SK-N-SH (cell line): Measurements from ENCODE around the gene NTNG1. TPM values are rescaled to one million over a fixed set of nuclear protein-coding genes. Genes with fewer than 3 reads are reported as not detected.

Source experiments
- CTCF ChIA-PET: fragments of 300-600, 350-600 bp; formaldehyde crosslinking; extraction: SDS; loops from one replicate; lab custom pipeline; 2021; lab: Yijun Ruan, JAX
- POLR2A ChIA-PET: fragments of 350-600 bp; sonication (Branson Sonifier 250); formaldehyde crosslinking; extraction: SDS; loops from one replicate; lab custom pipeline; 2020; ENCODE audit warnings: antibody characterized with exemption, inconsistent platforms; lab: Yijun Ruan, JAX
- DNase-seq: peaks from one replicate; pipeline ENCODE4 v3.0.0; 2012
- H2AFZ ChIP-seq: fragments of 200-600 bp; sonication (generic); 2 replicates; pipeline ENCODE4 v1.8.1; 2016; ENCODE audit warnings: antibody characterized with exemption, mild to moderate bottlenecking, low read depth
- H3F3A ChIP-seq: fragments of 200-600 bp; sonication (generic); replicated peaks from 2 replicates; pipeline ENCODE3; 2016; ENCODE audit warnings: antibody characterized with exemption, mild to moderate bottlenecking; ENCODE audit not compliant: insufficient read depth
- H3K27ac ChIP-seq, 2 experiments: fragments of 200-500 bp in 1 of 2; fragments of 200-600 bp in 1 of 2; sonication (Bioruptor generic) in 1 of 2; sonication (generic), shearing (Covaris generic) in 1 of 2; 2 replicates each; pipeline versions ENCODE4 v1.5.1 to v1.6.1; 2014 to 2016; ENCODE audit warnings: low read depth in 2 of 2, inconsistent platforms in 1 of 2, low read length in 1 of 2, mild to moderate bottlenecking in 1 of 2, mixed read lengths in 1 of 2
- H3K27me3 ChIP-seq: fragments of 200-600 bp; sonication (generic), shearing (Covaris generic); 2 replicates; pipeline ENCODE4 v1.6.1; 2016; ENCODE audit warnings: mixed run types; ENCODE audit not compliant: insufficient read depth
- H3K36me3 ChIP-seq, 2 experiments: fragments of 200-500 bp in 1 of 2; fragments of 200-600 bp in 1 of 2; sonication (Bioruptor generic) in 1 of 2; sonication (generic) in 1 of 2; replicated peaks in 1 of 2; 2 replicates each; pipeline versions ENCODE3 to v1.5.1; 2014 to 2016; ENCODE audit warnings: low read length in 1 of 2, mild to moderate bottlenecking in 1 of 2; ENCODE audit not compliant: insufficient read depth in 2 of 2, control insufficient read depth in 1 of 2
- H3K4me1 ChIP-seq, 2 experiments: fragments of 200-500 bp in 1 of 2; fragments of 200-600 bp in 1 of 2; sonication (Bioruptor generic) in 1 of 2; sonication (generic), shearing (Covaris generic) in 1 of 2; 2 replicates each; pipeline versions ENCODE4 v1.5.1 to v1.6.1; 2014 to 2016; ENCODE audit warnings: low read depth in 1 of 2, low read length in 1 of 2, mixed run types in 1 of 2; ENCODE audit not compliant: insufficient read depth in 2 of 2, control insufficient read depth in 1 of 2
- H3K4me2 ChIP-seq: fragments of 200-600 bp; sonication (generic), shearing (Covaris generic); 2 replicates; pipeline ENCODE4 v1.6.1; 2017; ENCODE audit warnings: mixed run types
- H3K4me3 ChIP-seq, 2 experiments: fragments of 200-500 bp in 1 of 2; fragments of 200-600 bp in 1 of 2; sonication (Bioruptor generic) in 1 of 2; sonication (generic), shearing (Covaris generic) in 1 of 2; 2 replicates each; pipeline versions ENCODE4 v1.5.1 to v1.8.1; 2014 to 2016; ENCODE audit warnings: low read depth in 2 of 2, inconsistent platforms in 1 of 2, low read length in 1 of 2, mild to moderate bottlenecking in 1 of 2, mixed read lengths in 1 of 2, moderate library complexity in 1 of 2
- H3K79me2 ChIP-seq: fragments of 200-600 bp; sonication (generic); 2 replicates; pipeline ENCODE4 v1.8.1; 2017; ENCODE audit warnings: mild to moderate bottlenecking; ENCODE audit not compliant: insufficient read depth
- H3K9ac ChIP-seq: fragments of 200-600 bp; sonication (generic); 2 replicates; pipeline ENCODE4 v1.6.1; 2017; ENCODE audit warnings: mixed run types
- H3K9me2 ChIP-seq: fragments of 200-600 bp; sonication (generic); 2 replicates; pipeline ENCODE4 v1.6.1; 2017; ENCODE audit warnings: mixed run types
- H3K9me3 ChIP-seq: fragments of 200-600 bp; sonication (generic); 2 replicates; pipeline ENCODE4 v1.6.1; 2017; ENCODE audit warnings: mixed run types, mild to moderate bottlenecking, moderate library complexity
- H4K20me1 ChIP-seq: fragments of 200-600 bp; sonication (generic); 2 replicates; pipeline ENCODE4 v1.6.1; 2017; ENCODE audit warnings: mild to moderate bottlenecking, mixed run types; ENCODE audit not compliant: insufficient read depth
- CHD2 ChIP-seq: fragments of 150-350 bp; IDR thresholded peaks from 2 replicates; pipeline ENCODE4 v1.6.1; 2018; ENCODE audit warnings: low read length; ENCODE audit not compliant: partially characterized antibody
- EP300 ChIP-seq, 2 experiments: IDR thresholded peaks; 2 replicates each; pipeline versions ENCODE4 v1.4.0 to v1.6.1; 2012; ENCODE audit warnings: borderline replicate concordance in 1 of 2, low read depth in 1 of 2, low read length in 1 of 2
- FOSL2 ChIP-seq: IDR thresholded peaks from 2 replicates; pipeline ENCODE4 v1.4.0; 2012; ENCODE audit warnings: low read depth, mild to moderate bottlenecking, moderate library complexity, borderline replicate concordance
- MAX ChIP-seq: IDR thresholded peaks from 2 replicates; pipeline ENCODE4 v1.4.0; 2012; ENCODE audit warnings: low read depth
- MEF2A ChIP-seq: IDR thresholded peaks from 2 replicates; pipeline ENCODE4 v1.4.0; 2012; ENCODE audit warnings: low read depth, borderline replicate concordance
- MXI1 ChIP-seq: IDR thresholded peaks from 2 replicates; pipeline ENCODE4 v1.6.1; 2012; ENCODE audit warnings: mild to moderate bottlenecking, low read depth, low read length, improper control_type of control experiment
- POLR2AphosphoS5 ChIP-seq: IDR thresholded peaks from 2 replicates; pipeline ENCODE4 v1.6.1; 2012; ENCODE audit warnings: low read depth, low read length
- REST ChIP-seq: IDR thresholded peaks from 2 replicates; pipeline ENCODE4 v1.6.1; 2012; ENCODE audit warnings: mild to moderate bottlenecking, low read depth, low read length, moderate library complexity
- RFX5 ChIP-seq: IDR thresholded peaks from 2 replicates; pipeline ENCODE4 v1.6.1; 2012; ENCODE audit warnings: mild to moderate bottlenecking, improper control_type of control experiment, low read length
- USF1 ChIP-seq: IDR thresholded peaks from 2 replicates; pipeline ENCODE4 v1.4.0; 2012; ENCODE audit warnings: low read depth, borderline replicate concordance
- WGBS: methylation state at CpG from one replicate; pipeline ENCODE4 v1.1.6; 2017; ENCODE audit warnings: low lambda C conversion rate; 5-methylcytosine and 5-hydroxymethylcytosine counted together
- polyA plus RNA-seq, 3 experiments: library from polyadenylated mRNA; depleted of rRNA; stranded (reverse); fragments of >200 nt; gene quantifications; 2 replicates each; pipeline ENCODE4 v1.2.3, GENCODE V29; 2012

Gene NTNG1
- polyA plus RNA-seq, 1 of the 3 experiments (the other 2 are of a cell fraction) = 0.03 TPM

DNA sequence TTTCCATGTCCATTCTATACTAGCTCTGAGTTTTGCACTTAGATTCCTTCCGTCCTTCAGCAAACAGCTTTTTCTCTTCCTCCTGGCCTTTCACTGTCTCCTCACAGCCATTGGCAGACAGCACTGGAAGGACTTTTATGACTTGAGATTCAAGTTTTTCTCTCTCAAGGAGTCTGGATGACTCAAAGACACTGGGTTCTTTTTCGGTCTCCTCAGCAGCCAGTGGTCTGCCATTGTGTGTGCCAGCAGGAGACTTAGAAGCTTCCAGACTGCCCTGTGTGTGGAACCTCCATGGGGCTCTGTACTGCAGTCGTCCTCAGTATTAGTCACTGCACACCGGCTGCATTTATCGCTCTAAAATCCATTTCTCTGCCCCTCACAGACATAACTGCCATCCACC, 30.5 kb downstream of the NTNG1 start (continued):
- TF ChIP-seq REST = no peak

GRCh38 chr1:107172450-107173170, 31.8 kb downstream of the NTNG1 start:
- H3K9ac ChIP-seq = no peak overlapping the region
- no peak overlapping the region for H2AFZ ChIP-seq
- ChIA-PET CTCF (interaction anchor here (0.6 kb wide), 1 partner anchor 577 kb away, joined by 3 read pairs; no protein-coding TSS in a partner anchor), POLR2A (no interaction called here)
- TF ChIP-seq FOSL2 (no peak), USF1 (no peak), CHD2 (no peak), MXI1 (no peak)
- no peaks in the 10 kb centered on the region for H3K27me3 ChIP-seq
- no peaks in the 10 kb centered on the region for H4K20me1 ChIP-seq
- H3K4me3 ChIP-seq = no peak overlapping the region
- no peaks in the 10 kb centered on the region for H3F3A ChIP-seq
- H3K36me3 ChIP-seq = no peaks in the 10 kb centered on the region
- H3K9me3 ChIP-seq = no peaks in the 10 kb centered on the region
- no peak overlapping the region for H3K4me2 ChIP-seq
- H3K27ac ChIP-seq = no peak overlapping the region
- no peaks in the 10 kb centered on the region for H3K79me2 ChIP-seq
- 31% methylated on average over 5 of the region's 5 CpGs for WGBS
- peaks cover 0 to 11% of the 10 kb centered on the region in 2 experiments; a peak in 1 of 4 replicates for H3K4me1 ChIP-seq
- no peaks in the 10 kb centered on the region for H3K9me2 ChIP-seq
- DNase-seq = no peak

DNA sequence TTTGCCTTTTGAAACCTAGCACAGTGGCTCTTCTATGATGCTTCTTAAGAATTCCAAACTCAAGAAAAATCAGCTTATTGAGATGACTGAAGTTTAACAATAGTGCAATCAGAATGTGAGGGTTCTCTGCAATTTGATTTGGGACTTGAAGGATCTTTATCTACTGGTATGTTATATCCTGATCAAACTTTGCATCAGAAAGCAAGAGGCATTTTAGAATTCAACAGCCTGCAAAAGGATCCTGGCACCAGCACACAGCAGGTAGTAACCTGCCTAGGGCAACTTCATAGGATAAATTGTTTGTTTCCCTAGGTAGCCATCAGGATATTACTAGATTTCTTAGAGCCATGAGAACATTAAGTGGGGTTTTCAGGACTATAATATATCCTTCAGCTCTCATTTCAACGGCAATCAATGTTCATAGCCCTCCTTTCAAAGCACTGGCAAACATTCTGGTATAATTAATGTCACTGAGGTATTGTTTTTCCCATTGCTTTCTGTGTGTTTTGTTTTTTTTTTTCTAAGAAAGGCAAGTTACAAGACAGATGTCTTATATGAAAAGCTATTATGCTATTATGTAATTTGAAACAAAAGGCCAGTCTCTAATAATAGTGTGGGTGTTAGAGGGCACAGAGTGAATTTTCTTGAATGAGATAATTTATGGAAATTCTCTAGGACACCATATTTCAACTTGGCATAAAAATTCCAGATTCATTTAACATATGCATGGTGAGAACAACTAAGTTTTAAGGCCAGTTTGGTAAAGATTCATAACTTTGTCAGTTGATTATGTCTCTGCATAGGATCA, 34.5 kb downstream of the NTNG1 start:
- Histone ChIP-seq H3K9me3 (no peaks in the 10 kb centered on the region), H3K36me3 (no peaks in the 10 kb centered on the region), H3K4me3 (no peak overlapping the region), H3K4me2 (no peak overlapping the region), H3K79me2 (no peaks in the 10 kb centered on the region), H3K9ac (no peak overlapping the region), H3K9me2 (no peaks in the 10 kb centered on the region), H3K4me1 (peaks cover 0 to 4% of the 10 kb centered on the region in 2 experiments; a peak in 1 of 4 replicates), H2AFZ (no peak overlapping the region), H4K20me1 (no peaks in the 10 kb centered on the region), H3F3A (no peaks in the 10 kb centered on the region), H3K27me3 (no peaks in the 10 kb centered on the region), H3K27ac (no peak overlapping the region)
- no peak for DNase-seq
- ChIA-PET POLR2A (no interaction called here), CTCF (no interaction called here)
- WGBS = 8% methylated on average over 1 of the region's 1 CpG
- TF ChIP-seq EP300 (IDR thresholded peaks at IDR 0.05; ENCODE audit: borderline replicate concordance in 1 of 2, low read depth in 1 of 2, low read length in 1 of 2) = no peak
- no peak for TF ChIP-seq RFX5
- TF ChIP-seq REST = no peak
- no peak for TF ChIP-seq POLR2AphosphoS5
- no peak for TF ChIP-seq MAX
- TF ChIP-seq CHD2 = no peak
- no peak for TF ChIP-seq MEF2A
